Spleen (tissue), 11 donors: ENCODE data around the gene LMAN1. TPM values are rescaled to one million over a fixed set of nuclear protein-coding genes. Genes with fewer than 3 reads are reported as not detected.

Experiments
- DNase-seq: peaks from one replicate; pipeline ENCODE4 v3.0.0-alpha.2; 2020
- H3K27ac ChIP-seq, 8 donors: fragments of 200-600 bp; sonication (generic) in 7 of 8; 1 replicate in 4 of 8; 2 replicates in 4 of 8; pipeline versions ENCODE4 v1.5.0 to v1.8.0; 2016 to 2021; ENCODE audit warnings: inconsistent platforms in 4 of 8, mild to moderate bottlenecking in 4 of 8, moderate library complexity in 1 of 8
- H3K27me3 ChIP-seq, 7 donors: fragments of 200-600 bp; sonication (generic) in 6 of 7; replicated peaks in 1 of 7; 1 replicate in 4 of 7; 2 replicates in 3 of 7; pipeline versions ENCODE4 v1.5.0 to v1.8.0; 2016 to 2021; ENCODE audit warnings: inconsistent platforms in 3 of 7, mild to moderate bottlenecking in 1 of 7
- H3K36me3 ChIP-seq, 6 donors: fragments of 200-600 bp; sonication (generic) in 5 of 6; 1 replicate in 4 of 6; 2 replicates in 2 of 6; pipeline versions ENCODE4 v1.5.0 to v1.8.0; 2016 to 2021; ENCODE audit warnings: inconsistent platforms in 2 of 6
- H3K4me1 ChIP-seq, 6 donors: fragments of 200-600 bp; sonication (generic) in 5 of 6; 1 replicate in 3 of 6; 2 replicates in 3 of 6; pipeline versions ENCODE4 v1.5.0 to v1.8.0; 2016 to 2021; ENCODE audit warnings: inconsistent platforms in 3 of 6
- H3K4me3 ChIP-seq, 8 donors: fragments of 200-600 bp; sonication (generic) in 7 of 8; 1 replicate in 4 of 8; 2 replicates in 4 of 8; pipeline versions ENCODE4 v1.5.0 to v1.8.0; 2016 to 2021; ENCODE audit warnings: inconsistent platforms in 4 of 8, mild to moderate bottlenecking in 4 of 8, moderate library complexity in 2 of 8
- H3K9me3 ChIP-seq, 8 donors: fragments of 200-600 bp; sonication (generic) in 7 of 8; 1 replicate in 4 of 8; 2 replicates in 4 of 8; pipeline versions ENCODE4 v1.5.0 to v1.8.0; 2016 to 2021; ENCODE audit warnings: inconsistent platforms in 4 of 8
- POLR2A ChIP-seq, 3 donors: fragments of 450-650 bp; IDR thresholded peaks; one replicate each; pipeline ENCODE4 v1.5.1; 2017; ENCODE audit warnings: antibody characterized with exemption in 3 of 3, mild to moderate bottlenecking in 1 of 3
- POLR2AphosphoS5 ChIP-seq, 3 donors: sonication (generic); formaldehyde crosslinking; IDR thresholded peaks; one replicate each; pipeline ENCODE4 v1.5.1; 2017; ENCODE audit warnings: antibody characterized with exemption in 3 of 3
- WGBS, 5 donors: extraction: QIAGEN DNeasy Blood & Tissue Kit in 3 of 5; methylation state at CpG; one replicate each; pipeline versions ENCODE4 v1.1.5 to v1.1.7; 2013 to 2018; 5-methylcytosine and 5-hydroxymethylcytosine counted together
- intact Hi-C: fragments of 100-400 bp; cut with DNase I; formaldehyde crosslinking; loops from one replicate; pipeline ENCODE4 v1.15.0; 2023; ENCODE audit warnings: low total_unique reads
- polyA plus RNA-seq, 3 donors: library from polyadenylated mRNA; stranded (reverse); fragments of 200-250 nt; gene quantifications; one replicate each; pipeline ENCODE4 v1.2.1, GENCODE V29; 2013
- total RNA-seq, 7 donors: library from RNA; depleted of rRNA in 3 of 7; stranded (reverse); fragments of >200 nt in 3 of 7; fragmentation: NEBNext Ultra II Directional in 4 of 7; extraction: Animal tissue kit (Norgen Biotek cat#: 25700) in 4 of 7; gene quantifications; one replicate each; pipeline versions ENCODE4 v1.1.0 to v1.2.1, GENCODE V29; 2016 to 2021
- TF ChIP-seq, protein P1 (sequence below), 11 experiments: fragments of 200-600 bp in 7 of 11; fragments of 450-650 bp in 4 of 11; sonication (generic) in 4 of 11; IDR thresholded peaks in 8 of 11; conservative IDR thresholded peaks in 3 of 11; 1 replicate in 7 of 11; 2 replicates in 4 of 11; pipeline versions ENCODE4 v1.4.0 to v1.8.0; 2016 to 2021; ENCODE audit warnings: antibody characterized with exemption in 11 of 11, inconsistent platforms in 4 of 11, mild to moderate bottlenecking in 1 of 11
- donor health status: healthy with polysubstance abuse.
- donor health status: DM: no; HTN: no; CAD: no; lungs with moderate emphysema.
- donor health status: DM: no; HTN: no; CAD: no.
- donor health status: Bipolar disorder and iron deficiency.
- donor health status: healthy.
- donor health status: DM: no; HTN: no; CAD: no.
- donor health status: DM: yes; HTN: yes; CAD: no.

Gene LMAN1
- total and polyA plus RNA-seq, 10 donors = 10.0 to 97.9 (median 54.1) TPM

DNA sequence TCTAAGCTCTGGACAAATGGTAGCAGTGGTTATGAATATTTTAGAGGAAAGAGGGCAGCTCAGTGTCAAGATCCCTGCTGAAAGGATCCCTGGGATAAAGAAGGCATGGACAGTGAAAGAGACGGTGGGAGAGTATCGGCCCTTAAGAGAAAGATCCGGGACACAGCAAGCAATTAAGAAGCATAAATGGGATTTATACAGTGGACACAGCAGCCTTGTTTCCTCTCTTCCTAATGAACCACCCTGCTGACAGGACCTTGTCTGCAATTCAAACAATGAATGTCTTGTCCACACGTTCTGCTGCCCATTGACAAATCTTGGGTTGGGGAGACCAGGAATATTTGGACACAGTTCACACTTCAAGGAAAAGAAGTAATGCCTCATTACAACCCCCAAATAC lies 57.1 kb downstream of the LMAN1 start:
- no peaks in the 10 kb centered on the region for H3K36me3 ChIP-seq
- no peaks in the 10 kb centered on the region for H3K9me3 ChIP-seq
- H3K27me3 ChIP-seq = peaks cover 0 to 25% (median 3%) of the 10 kb centered on the region in 7 donors
- H3K4me1 ChIP-seq = no peaks in the 10 kb centered on the region
- H3K4me3 ChIP-seq = no peak overlapping the region
- intact Hi-C loops = loop anchor here (10.0 kb wide), 1 partner anchor 57 kb away; no protein-coding TSS in a partner anchor
- TF ChIP-seq, protein P1, sequence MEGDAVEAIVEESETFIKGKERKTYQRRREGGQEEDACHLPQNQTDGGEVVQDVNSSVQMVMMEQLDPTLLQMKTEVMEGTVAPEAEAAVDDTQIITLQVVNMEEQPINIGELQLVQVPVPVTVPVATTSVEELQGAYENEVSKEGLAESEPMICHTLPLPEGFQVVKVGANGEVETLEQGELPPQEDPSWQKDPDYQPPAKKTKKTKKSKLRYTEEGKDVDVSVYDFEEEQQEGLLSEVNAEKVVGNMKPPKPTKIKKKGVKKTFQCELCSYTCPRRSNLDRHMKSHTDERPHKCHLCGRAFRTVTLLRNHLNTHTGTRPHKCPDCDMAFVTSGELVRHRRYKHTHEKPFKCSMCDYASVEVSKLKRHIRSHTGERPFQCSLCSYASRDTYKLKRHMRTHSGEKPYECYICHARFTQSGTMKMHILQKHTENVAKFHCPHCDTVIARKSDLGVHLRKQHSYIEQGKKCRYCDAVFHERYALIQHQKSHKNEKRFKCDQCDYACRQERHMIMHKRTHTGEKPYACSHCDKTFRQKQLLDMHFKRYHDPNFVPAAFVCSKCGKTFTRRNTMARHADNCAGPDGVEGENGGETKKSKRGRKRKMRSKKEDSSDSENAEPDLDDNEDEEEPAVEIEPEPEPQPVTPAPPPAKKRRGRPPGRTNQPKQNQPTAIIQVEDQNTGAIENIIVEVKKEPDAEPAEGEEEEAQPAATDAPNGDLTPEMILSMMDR (IDR thresholded peaks at IDR 0.05 in 8 of 11, conservative IDR thresholded peaks at IDR 0.05 in 3 of 11) = no peak
- TF ChIP-seq POLR2AphosphoS5 (IDR thresholded peaks at IDR 0.05) = no peak
- TF ChIP-seq POLR2A (IDR thresholded peaks at IDR 0.05) = no peak
- no peak for DNase-seq
- 77 to 92% (median 86%) methylated on average over 4 of the region's 4 CpGs for WGBS, 5 donors
- no peak overlapping the region for H3K27ac ChIP-seq

DNA sequence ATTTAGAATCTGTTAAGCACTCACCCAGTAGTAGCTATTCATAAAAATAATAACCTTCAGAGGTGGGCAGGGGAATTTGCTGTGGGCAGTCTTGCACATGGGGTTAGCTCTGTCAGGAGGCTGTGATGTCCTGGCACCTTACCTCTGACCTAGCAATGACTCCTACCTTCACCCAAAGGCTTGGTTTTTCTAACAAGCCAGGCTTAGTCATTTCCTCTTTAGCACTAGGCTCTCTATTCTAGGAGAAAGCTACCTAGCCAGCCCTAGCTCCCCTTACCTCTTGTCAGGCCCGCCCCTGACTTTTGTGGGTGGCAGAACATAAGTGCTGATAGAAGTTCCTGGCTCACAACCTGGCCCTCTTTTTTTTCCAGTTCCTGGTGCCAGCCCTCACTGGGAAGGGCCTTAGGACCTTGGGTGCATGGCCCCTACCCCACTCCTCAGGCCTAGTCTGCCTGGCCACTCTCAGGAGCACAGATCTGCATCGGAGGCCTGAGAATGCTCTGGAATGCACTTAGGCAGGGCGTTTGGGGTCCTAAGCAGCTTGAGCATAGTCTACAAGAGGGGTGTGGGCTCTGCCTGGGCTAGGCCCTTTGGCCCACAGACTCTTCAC lies 58.3 kb downstream of the LMAN1 start:
- TF ChIP-seq POLR2A (IDR thresholded peaks at IDR 0.05) (no peak), POLR2AphosphoS5 (IDR thresholded peaks at IDR 0.05) (no peak)
- TF ChIP-seq, protein P1 (IDR thresholded peaks at IDR 0.05 in 8 of 11, conservative IDR thresholded peaks at IDR 0.05 in 3 of 11) = no peak
- Histone ChIP-seq H3K27me3 (peaks cover 0 to 19% (median 0%) of the 10 kb centered on the region in 7 donors), H3K27ac (no peak overlapping the region), H3K9me3 (no peaks in the 10 kb centered on the region), H3K4me1 (no peaks in the 10 kb centered on the region), H3K4me3 (no peak overlapping the region), H3K36me3 (no peaks in the 10 kb centered on the region)
- WGBS, 5 donors = 68 to 84% (median 73%) methylated on average over 3 of the region's 3 CpGs
- no peak for DNase-seq
- intact Hi-C loops = loop anchor here (10.0 kb wide), 1 partner anchor 56 kb away; no protein-coding TSS in a partner anchor

DNA sequence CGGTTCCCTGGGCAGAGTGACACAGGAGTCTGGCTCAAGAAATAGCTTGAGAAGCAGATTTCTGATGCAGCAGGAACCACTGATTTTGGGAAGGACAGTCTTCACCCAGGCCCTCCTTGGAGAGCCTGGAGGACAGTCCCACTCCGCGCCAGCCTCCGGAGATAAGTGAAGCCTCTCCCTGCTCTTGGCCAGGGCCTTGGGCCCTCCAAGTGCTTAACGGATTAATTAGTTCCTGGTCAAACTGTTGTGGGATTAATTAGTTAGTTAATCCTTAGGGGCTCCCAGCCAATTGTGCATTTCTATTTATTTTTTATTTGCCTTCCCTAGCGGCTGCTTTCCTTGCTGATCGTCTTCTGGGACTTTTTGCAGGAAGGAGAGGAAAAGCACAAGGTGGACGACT lies 60.2 kb downstream of the LMAN1 start:
- H3K9me3 ChIP-seq = no peaks in the 10 kb centered on the region
- intact Hi-C loops = no loop called here
- 76 to 89% (median 80%) methylated on average over 8 of the region's 8 CpGs for WGBS, 5 donors
- no peak for DNase-seq
- TF ChIP-seq POLR2A (IDR thresholded peaks at IDR 0.05) (no peak), POLR2AphosphoS5 (IDR thresholded peaks at IDR 0.05) (no peak)
- TF ChIP-seq, protein P1 (IDR thresholded peaks at IDR 0.05 in 8 of 11, conservative IDR thresholded peaks at IDR 0.05 in 3 of 11) = no peak
- H3K36me3 ChIP-seq = no peaks in the 10 kb centered on the region
- H3K27me3 ChIP-seq = peaks cover 0 to 14% (median 0%) of the 10 kb centered on the region in 7 donors
- H3K27ac ChIP-seq = no peak overlapping the region
- no peaks in the 10 kb centered on the region for H3K4me1 ChIP-seq
- H3K4me3 ChIP-seq = no peak overlapping the region

DNA sequence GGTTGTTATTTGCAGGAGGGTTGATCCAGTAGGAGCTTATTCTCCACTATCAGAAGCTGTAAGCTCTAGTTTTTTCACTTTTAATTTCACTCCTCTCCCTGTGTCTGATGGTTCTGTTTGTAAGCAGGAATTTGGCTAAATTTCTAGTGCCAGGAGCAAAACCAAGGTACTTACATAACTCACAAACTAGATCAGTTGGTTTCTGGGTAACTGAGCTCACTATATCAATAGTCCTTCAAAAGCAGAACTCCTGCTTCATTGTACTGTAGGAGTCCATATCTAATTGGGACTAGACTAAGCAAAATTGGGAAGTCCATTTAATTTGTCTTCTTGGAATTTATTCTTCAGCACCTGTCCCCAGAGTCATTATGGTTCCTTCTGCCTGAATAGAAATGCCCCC lies 65.7 kb downstream of the LMAN1 start:
- Histone ChIP-seq H3K36me3 (no peaks in the 10 kb centered on the region), H3K27me3 (peaks cover 0 to 28% (median 0%) of the 10 kb centered on the region in 7 donors), H3K4me3 (no peak overlapping the region), H3K4me1 (no peaks in the 10 kb centered on the region), H3K9me3 (no peaks in the 10 kb centered on the region), H3K27ac (no peak overlapping the region)
- intact Hi-C loops = no loop called here
- TF ChIP-seq POLR2AphosphoS5 (IDR thresholded peaks at IDR 0.05) (no peak), POLR2A (IDR thresholded peaks at IDR 0.05) (no peak)
- TF ChIP-seq, protein P1 (IDR thresholded peaks at IDR 0.05 in 8 of 11, conservative IDR thresholded peaks at IDR 0.05 in 3 of 11) = no peak
- DNase-seq = no peak
